Tibial nerve (tissue), 4 donors: ENCODE measurements around the gene MAGI1. TPM values are rescaled to one million over a fixed set of nuclear protein-coding genes. Genes with fewer than 3 reads are reported as not detected.

ENCODE experiments used
- DNase-seq, 2 donors: peaks; one replicate each; pipeline ENCODE4 v3.0.0-alpha.2; 2019; ENCODE audit warnings: low spot score in 2 of 2
- H3K27ac ChIP-seq, 4 donors: fragments of 200-600 bp; sonication (generic) in 3 of 4; one replicate each; pipeline ENCODE4 v1.5.1; 2017 to 2019; ENCODE audit warnings: mild to moderate bottlenecking in 1 of 4
- H3K27me3 ChIP-seq, 2 donors: fragments of 200-600 bp; sonication (generic) in 1 of 2; one replicate each; pipeline versions ENCODE4 v1.5.1 to v1.6.0; 2017 to 2019
- H3K36me3 ChIP-seq, 3 donors: fragments of 200-600 bp; sonication (generic); one replicate each; pipeline ENCODE4 v1.5.1; 2018 to 2019
- H3K4me1 ChIP-seq, 4 donors: fragments of 200-600 bp; sonication (generic) in 3 of 4; one replicate each; pipeline ENCODE4 v1.5.1; 2017 to 2019
- H3K4me3 ChIP-seq, 4 donors: fragments of 200-600 bp; sonication (generic) in 3 of 4; one replicate each; pipeline ENCODE4 v1.5.1; 2017 to 2019; ENCODE audit warnings: mild to moderate bottlenecking in 1 of 4, moderate library complexity in 1 of 4
- H3K9me3 ChIP-seq, 4 donors: fragments of 200-600 bp; sonication (generic) in 3 of 4; one replicate each; pipeline ENCODE4 v1.5.1; 2017 to 2019
- EP300 ChIP-seq, 2 donors: sonication (generic); formaldehyde crosslinking; IDR thresholded peaks; one replicate each; pipeline ENCODE4 v1.6.1; 2017; ENCODE audit warnings: antibody characterized with exemption in 2 of 2, mild to moderate bottlenecking in 1 of 2
- POLR2A ChIP-seq, 2 donors: fragments of 450-650 bp; IDR thresholded peaks; one replicate each; pipeline ENCODE4 v1.6.1; 2017; ENCODE audit warnings: antibody characterized with exemption in 2 of 2, mild to moderate bottlenecking in 2 of 2, moderate library complexity in 2 of 2
- WGBS, 2 donors: methylation state at CpG; one replicate each; pipeline ENCODE4 v1.1.5; 2018; 5-methylcytosine and 5-hydroxymethylcytosine counted together
- total RNA-seq, 4 donors: library from RNA; depleted of rRNA; stranded (reverse); fragments of >200 nt; gene quantifications; one replicate each; pipeline ENCODE4 v1.1.0, GENCODE V29; 2016
- TF ChIP-seq, protein P1 (sequence below), 5 experiments: fragments of 200-600 bp in 3 of 5; fragments of 450-650 bp in 2 of 5; sonication (generic) in 3 of 5; IDR thresholded peaks; one replicate each; pipeline ENCODE4 v1.5.1; 2016 to 2019; ENCODE audit warnings: antibody characterized with exemption in 5 of 5, mild to moderate bottlenecking in 3 of 5, moderate library complexity in 2 of 5

The MAGI1 gene
- total RNA-seq, 4 donors from 2014 or later: 30.6 to 52.8 (median 36.1) TPM

DNA sequence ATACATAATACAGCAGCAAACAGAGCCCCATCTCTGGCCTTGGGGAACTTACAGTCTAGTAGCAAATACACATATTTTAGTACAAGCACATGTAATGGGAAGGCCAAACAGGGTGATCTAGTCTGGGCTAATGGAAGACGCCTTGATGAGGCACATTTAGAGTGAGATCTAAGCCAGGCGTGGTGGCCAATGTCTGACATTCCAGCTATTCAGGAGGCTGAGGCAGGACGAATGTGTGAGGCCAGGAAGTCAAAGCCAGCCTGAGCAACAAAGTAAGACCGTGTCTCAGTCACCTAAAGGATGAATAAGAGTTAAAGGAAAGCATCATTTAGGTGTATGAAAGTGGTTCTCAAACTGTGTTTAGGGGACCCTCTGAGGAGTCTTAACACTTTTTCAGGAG lies 291.9 kb downstream of the MAGI1 start:
- TF ChIP-seq POLR2A (IDR thresholded peaks at IDR 0.05) (no peak), EP300 (IDR thresholded peaks at IDR 0.05) (no peak)
- TF ChIP-seq, protein P1, sequence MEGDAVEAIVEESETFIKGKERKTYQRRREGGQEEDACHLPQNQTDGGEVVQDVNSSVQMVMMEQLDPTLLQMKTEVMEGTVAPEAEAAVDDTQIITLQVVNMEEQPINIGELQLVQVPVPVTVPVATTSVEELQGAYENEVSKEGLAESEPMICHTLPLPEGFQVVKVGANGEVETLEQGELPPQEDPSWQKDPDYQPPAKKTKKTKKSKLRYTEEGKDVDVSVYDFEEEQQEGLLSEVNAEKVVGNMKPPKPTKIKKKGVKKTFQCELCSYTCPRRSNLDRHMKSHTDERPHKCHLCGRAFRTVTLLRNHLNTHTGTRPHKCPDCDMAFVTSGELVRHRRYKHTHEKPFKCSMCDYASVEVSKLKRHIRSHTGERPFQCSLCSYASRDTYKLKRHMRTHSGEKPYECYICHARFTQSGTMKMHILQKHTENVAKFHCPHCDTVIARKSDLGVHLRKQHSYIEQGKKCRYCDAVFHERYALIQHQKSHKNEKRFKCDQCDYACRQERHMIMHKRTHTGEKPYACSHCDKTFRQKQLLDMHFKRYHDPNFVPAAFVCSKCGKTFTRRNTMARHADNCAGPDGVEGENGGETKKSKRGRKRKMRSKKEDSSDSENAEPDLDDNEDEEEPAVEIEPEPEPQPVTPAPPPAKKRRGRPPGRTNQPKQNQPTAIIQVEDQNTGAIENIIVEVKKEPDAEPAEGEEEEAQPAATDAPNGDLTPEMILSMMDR (IDR thresholded peaks at IDR 0.05): no peak
- Histone ChIP-seq H3K4me1 (no peaks in the 10 kb centered on the region), H3K27me3 (no peaks in the 10 kb centered on the region), H3K36me3 (no peaks in the 10 kb centered on the region), H3K9me3 (no peaks in the 10 kb centered on the region), H3K27ac (no peak overlapping the region), H3K4me3 (no peak overlapping the region)
- WGBS, 2 donors: 83 to 88% methylated on average over 4 of the region's 4 CpGs
- DNase-seq: no peak

DNA sequence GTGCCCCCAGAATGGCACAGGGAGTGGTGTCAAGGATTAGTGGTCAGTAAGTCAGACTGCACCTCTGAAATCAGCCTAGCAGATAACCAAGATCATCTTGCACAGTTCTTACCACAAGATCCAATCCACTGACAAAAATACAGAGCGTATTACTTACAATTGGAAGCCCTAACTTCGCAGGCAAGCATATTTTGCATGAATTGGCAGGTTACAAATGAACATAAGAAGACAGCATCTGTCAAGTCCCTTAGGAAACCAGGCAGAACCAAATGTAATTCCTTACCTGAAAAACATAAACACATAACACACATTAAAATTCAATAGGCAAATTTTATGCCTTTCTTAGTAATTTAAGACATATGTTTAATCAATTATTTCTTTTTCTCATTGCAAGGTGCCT lies 293.4 kb downstream of the MAGI1 start:
- Histone ChIP-seq H3K4me1 (no peaks in the 10 kb centered on the region), H3K36me3 (no peaks in the 10 kb centered on the region), H3K9me3 (no peaks in the 10 kb centered on the region), H3K4me3 (no peak overlapping the region), H3K27me3 (no peaks in the 10 kb centered on the region), H3K27ac (no peak overlapping the region)
- no peak for DNase-seq
- TF ChIP-seq, protein P1 (IDR thresholded peaks at IDR 0.05): no peak
- TF ChIP-seq POLR2A (IDR thresholded peaks at IDR 0.05) (no peak), EP300 (IDR thresholded peaks at IDR 0.05) (no peak)
- WGBS, 2 donors: 96 to 97% methylated on average over 2 of the region's 2 CpGs

DNA sequence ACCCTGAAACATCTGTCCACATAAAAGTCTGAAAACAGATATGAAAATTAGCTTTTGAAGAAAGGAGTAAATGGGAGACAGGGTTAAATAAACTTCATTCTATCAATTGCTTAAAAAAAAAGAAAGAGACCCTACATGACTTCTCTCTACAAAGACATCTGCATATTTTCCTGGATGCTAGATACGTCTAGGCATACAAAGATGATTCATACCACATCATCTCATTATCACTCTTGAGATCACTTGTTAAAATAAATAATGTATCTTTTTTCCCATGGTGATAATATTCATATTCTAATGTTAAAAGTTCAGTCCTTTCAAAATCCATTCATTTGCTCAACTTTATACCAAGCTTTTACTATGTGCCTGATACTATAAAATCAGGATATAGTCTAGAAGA lies 295.8 kb downstream of the MAGI1 start:
- 44 to 56% methylated on average over 1 of the region's 1 CpG for WGBS, 2 donors
- Histone ChIP-seq H3K36me3 (no peaks in the 10 kb centered on the region), H3K9me3 (no peaks in the 10 kb centered on the region), H3K27me3 (no peaks in the 10 kb centered on the region), H3K4me3 (no peak overlapping the region), H3K4me1 (no peaks in the 10 kb centered on the region), H3K27ac (no peak overlapping the region)
- DNase-seq: no peak
- TF ChIP-seq, protein P1 (IDR thresholded peaks at IDR 0.05): no peak
- TF ChIP-seq POLR2A (IDR thresholded peaks at IDR 0.05) (no peak), EP300 (IDR thresholded peaks at IDR 0.05) (no peak)

DNA sequence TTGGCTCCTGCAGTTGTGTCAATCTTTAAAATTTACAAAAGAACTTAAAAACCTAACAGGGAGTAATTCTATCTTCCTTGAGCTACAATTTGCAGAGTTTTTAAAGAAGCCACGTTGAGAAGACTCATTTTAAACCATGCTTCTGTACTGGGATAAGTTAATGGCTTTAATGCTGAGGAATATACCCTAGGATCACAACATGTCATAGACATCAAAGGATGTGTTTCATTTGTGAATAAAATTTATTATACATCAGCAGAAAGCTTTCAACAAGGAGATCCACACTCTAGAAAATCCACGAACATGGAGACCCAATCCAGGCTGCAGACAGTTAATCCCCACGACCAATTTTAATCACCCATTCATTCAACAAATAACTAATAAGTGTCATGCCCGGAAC lies 297.2 kb downstream of the MAGI1 start:
- no peaks in the 10 kb centered on the region for H3K9me3 ChIP-seq
- WGBS, 2 donors: 85 to 86% methylated on average over 4 of the region's 4 CpGs

DNA sequence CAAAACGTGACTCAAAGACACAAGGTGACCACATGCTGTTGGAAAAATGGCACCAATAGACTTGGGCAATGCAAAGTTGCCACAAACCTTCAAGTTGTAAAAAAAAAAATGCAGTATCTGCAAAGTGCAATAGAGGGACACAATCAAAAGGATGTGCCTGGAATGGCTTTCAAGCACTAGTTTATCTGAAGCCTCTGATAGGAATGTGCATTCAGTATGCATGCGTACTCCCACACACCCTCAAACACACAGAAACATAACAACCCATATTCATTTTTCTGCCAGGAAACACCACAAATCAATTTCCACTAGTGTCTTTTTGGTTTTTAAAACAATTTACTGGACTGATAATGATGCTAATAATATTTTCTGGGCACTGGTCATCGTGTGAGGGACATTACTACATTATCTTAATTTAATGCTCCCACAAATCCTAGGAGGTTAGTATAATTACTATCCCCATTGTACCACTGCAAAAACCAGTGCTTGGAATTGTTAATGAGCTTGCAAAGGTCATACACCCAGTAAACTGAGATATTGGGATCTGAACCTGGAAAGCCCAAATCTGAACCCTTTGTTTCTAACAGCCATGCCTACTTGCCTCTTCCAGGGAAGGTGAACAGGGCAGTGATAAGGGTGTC lies 298.7 kb downstream of the MAGI1 start:
- WGBS, 2 donors: 56 to 62% methylated on average over 3 of the region's 3 CpGs
- H3K27ac ChIP-seq: no peak overlapping the region

More for the DNA sequence above, 297.2 kb downstream of the MAGI1 start:
- no peaks in the 10 kb centered on the region for H3K4me1 ChIP-seq
- H3K27ac ChIP-seq: no peak overlapping the region
- H3K36me3 ChIP-seq: no peaks in the 10 kb centered on the region
- H3K4me3 ChIP-seq: no peak overlapping the region
- TF ChIP-seq, protein P1 (IDR thresholded peaks at IDR 0.05): no peak
- TF ChIP-seq POLR2A (IDR thresholded peaks at IDR 0.05) (no peak), EP300 (IDR thresholded peaks at IDR 0.05) (no peak)
- H3K27me3 ChIP-seq: no peaks in the 10 kb centered on the region
- no peak for DNase-seq

More for the DNA sequence above, 298.7 kb downstream of the MAGI1 start:
- Histone ChIP-seq H3K27me3 (no peaks in the 10 kb centered on the region), H3K4me3 (no peak overlapping the region), H3K9me3 (no peaks in the 10 kb centered on the region), H3K4me1 (no peaks in the 10 kb centered on the region), H3K36me3 (no peaks in the 10 kb centered on the region)
- no peak for DNase-seq
- TF ChIP-seq, protein P1 (IDR thresholded peaks at IDR 0.05): no peak
- no peak for TF ChIP-seq POLR2A (IDR thresholded peaks at IDR 0.05)
- TF ChIP-seq EP300 (IDR thresholded peaks at IDR 0.05): no peak
